Common myeloid progenitor, CD34-positive (primary cell): ENCODE results near the gene ANGPTL3. TPM values are rescaled to one million over a fixed set of nuclear protein-coding genes. Genes with fewer than 3 reads are reported as not detected.
"Not testable (repeated sequence)": the region's sequence is repeated elsewhere in the genome, so short reads cannot be mapped to it uniquely, and the experiment has no call there.

ENCODE experiments used
- CTCF ChIA-PET: fragments of 350-600 bp; sonication (Branson Sonifier 250); formaldehyde crosslinking; loops from one replicate; lab custom pipeline; 2021; ENCODE audit warnings: antibody characterized with exemption; lab: Charles Lee
- POLR2A ChIA-PET: fragments of 350-600 bp; sonication (Branson Sonifier 250); formaldehyde crosslinking; loops from one replicate; lab custom pipeline; 2021; ENCODE audit warnings: antibody characterized with exemption; lab: Charles Lee
- DNase-seq, 3 donors: peaks; one replicate each; pipeline versions ENCODE4 v3.0.0 to v3.0.0-alpha.2; 2013
- H3K27ac ChIP-seq, 2 experiments: 1 replicate in 1 of 2; 2 replicates in 1 of 2; pipeline ENCODE4 v1.7.0; 2013; ENCODE audit warnings: inconsistent platforms in 2 of 2, low read length in 2 of 2, mild to moderate bottlenecking in 2 of 2, low read depth in 1 of 2, moderate library complexity in 1 of 2; ENCODE audit not compliant: severe bottlenecking in 2 of 2, insufficient read depth in 1 of 2, poor library complexity in 1 of 2
- H3K27me3 ChIP-seq, 5 experiments: replicated peaks in 2 of 5; 1 replicate in 3 of 5; 2 replicates in 2 of 5; pipeline versions ENCODE4 v1.6.1 to v1.7.0; 2013; ENCODE audit warnings: low read length in 4 of 5, mild to moderate bottlenecking in 2 of 5, moderate library complexity in 2 of 5, inconsistent platforms in 1 of 5; ENCODE audit not compliant: insufficient read depth in 5 of 5, control insufficient read depth in 4 of 5
- H3K36me3 ChIP-seq, 4 experiments: 1 replicate in 2 of 4; 2 replicates in 2 of 4; pipeline versions ENCODE4 v1.6.1 to v1.7.0; 2013; ENCODE audit warnings: low read length in 3 of 4, control low read depth in 1 of 4, mild to moderate bottlenecking in 1 of 4; ENCODE audit not compliant: control insufficient read depth in 4 of 4, insufficient read depth in 4 of 4
- H3K4me1 ChIP-seq, 4 experiments: 1 replicate in 3 of 4; 2 replicates in 1 of 4; pipeline versions ENCODE4 v1.6.1 to v1.7.1; 2013; ENCODE audit warnings: low read length in 3 of 4, mild to moderate bottlenecking in 3 of 4, control low read depth in 1 of 4, inconsistent platforms in 1 of 4, moderate library complexity in 1 of 4; ENCODE audit not compliant: control insufficient read depth in 4 of 4, insufficient read depth in 4 of 4; ENCODE audit errors: control extremely low read depth in 1 of 4
- H3K4me3 ChIP-seq, 7 experiments: 1 replicate in 4 of 7; 2 replicates in 3 of 7; pipeline versions ENCODE4 v1.5.1 to v1.7.0; 2013; ENCODE audit warnings: mild to moderate bottlenecking in 7 of 7, low read length in 6 of 7, moderate library complexity in 6 of 7, inconsistent platforms in 2 of 7, low read depth in 2 of 7, control low read depth in 1 of 7; ENCODE audit not compliant: insufficient read depth in 4 of 7, control insufficient read depth in 1 of 7; ENCODE audit errors: extremely low read depth in 1 of 7
- H3K9me3 ChIP-seq, 5 experiments: 1 replicate in 4 of 5; 2 replicates in 1 of 5; pipeline versions ENCODE4 v1.6.1 to v1.7.1; 2013; ENCODE audit warnings: low read length in 4 of 5, mild to moderate bottlenecking in 2 of 5, inconsistent platforms in 1 of 5, low read depth in 1 of 5, moderate library complexity in 1 of 5; ENCODE audit not compliant: control insufficient read depth in 4 of 5, insufficient read depth in 2 of 5; ENCODE audit errors: control extremely low read depth in 1 of 5
- WGBS: methylation state at CpG from one replicate; pipeline ENCODE4 v1.1.5; 2013; ENCODE audit not compliant: insufficient coverage; 5-methylcytosine and 5-hydroxymethylcytosine counted together
- polyA plus RNA-seq: library from polyadenylated mRNA; unstranded; fragments of 120-200 nt; gene quantifications from one replicate; pipeline ENCODE4 v1.2.1, GENCODE V29; 2013

Gene ANGPTL3, protein sequence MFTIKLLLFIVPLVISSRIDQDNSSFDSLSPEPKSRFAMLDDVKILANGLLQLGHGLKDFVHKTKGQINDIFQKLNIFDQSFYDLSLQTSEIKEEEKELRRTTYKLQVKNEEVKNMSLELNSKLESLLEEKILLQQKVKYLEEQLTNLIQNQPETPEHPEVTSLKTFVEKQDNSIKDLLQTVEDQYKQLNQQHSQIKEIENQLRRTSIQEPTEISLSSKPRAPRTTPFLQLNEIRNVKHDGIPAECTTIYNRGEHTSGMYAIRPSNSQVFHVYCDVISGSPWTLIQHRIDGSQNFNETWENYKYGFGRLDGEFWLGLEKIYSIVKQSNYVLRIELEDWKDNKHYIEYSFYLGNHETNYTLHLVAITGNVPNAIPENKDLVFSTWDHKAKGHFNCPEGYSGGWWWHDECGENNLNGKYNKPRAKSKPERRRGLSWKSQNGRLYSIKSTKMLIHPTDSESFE
- 0.53 TPM for polyA plus RNA-seq

DNA sequence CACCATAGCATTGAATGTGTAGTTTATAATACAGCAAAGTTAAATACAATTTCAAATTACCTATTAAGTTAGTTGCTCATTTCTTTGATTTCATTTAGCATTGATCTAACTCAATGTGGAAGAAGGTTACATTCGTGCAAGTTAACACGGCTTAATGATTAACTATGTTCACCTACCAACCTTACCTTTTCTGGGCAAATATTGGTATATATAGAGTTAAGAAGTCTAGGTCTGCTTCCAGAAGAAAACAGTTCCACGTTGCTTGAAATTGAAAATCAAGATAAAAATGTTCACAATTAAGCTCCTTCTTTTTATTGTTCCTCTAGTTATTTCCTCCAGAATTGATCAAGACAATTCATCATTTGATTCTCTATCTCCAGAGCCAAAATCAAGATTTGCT lies at the start of gene ANGPTL3:
Gene ANGPTL3 (plus strand): TSS at position 240 of the 400 bp plus-strand sequence. CDS start 47 bp downstream, at position 287.
- peaks cover 0 to 2% (median 0%) of the 10 kb centered on the region in 4 experiments for H3K36me3 ChIP-seq
- no peaks in the 10 kb centered on the region for H3K9me3 ChIP-seq
- no peaks in the 10 kb centered on the region for H3K4me1 ChIP-seq
- H3K4me3 ChIP-seq, result no peak within 1 kb of the TSS
- 100% methylated on average over 1 of the region's 3 CpGs for WGBS
- no peaks in the 10 kb centered on the region for H3K27me3 ChIP-seq
- CTCF ChIA-PET, result interaction anchor here (1.4 kb wide), 1 partner anchor 10 kb away, joined by 3 read pairs; no protein-coding TSS in a partner anchor
- DNase-seq, result no peak
- H3K27ac ChIP-seq, result no peak within 1 kb of the TSS
- POLR2A ChIA-PET, result no interaction called here

- WGBS, result no CpG with 5 or more reads among the region's 2 CpGs
- H3K27ac ChIP-seq, result no peak overlapping the region
- H3K36me3 ChIP-seq, result peaks cover 4 to 15% (median 7%) of the 10 kb centered on the region in 4 experiments
- ChIA-PET CTCF (no interaction called here), POLR2A (no interaction called here)
- no peak for DNase-seq
- no peaks in the 10 kb centered on the region for H3K4me1 ChIP-seq
- no peaks in the 10 kb centered on the region for H3K27me3 ChIP-seq
- no peak overlapping the region for H3K4me3 ChIP-seq
- H3K9me3 ChIP-seq, result no peaks in the 10 kb centered on the region
Measured at GRCh38 chr1:62561306-62561705, 36.0 kb upstream of the ANGPTL3 start.

DNA sequence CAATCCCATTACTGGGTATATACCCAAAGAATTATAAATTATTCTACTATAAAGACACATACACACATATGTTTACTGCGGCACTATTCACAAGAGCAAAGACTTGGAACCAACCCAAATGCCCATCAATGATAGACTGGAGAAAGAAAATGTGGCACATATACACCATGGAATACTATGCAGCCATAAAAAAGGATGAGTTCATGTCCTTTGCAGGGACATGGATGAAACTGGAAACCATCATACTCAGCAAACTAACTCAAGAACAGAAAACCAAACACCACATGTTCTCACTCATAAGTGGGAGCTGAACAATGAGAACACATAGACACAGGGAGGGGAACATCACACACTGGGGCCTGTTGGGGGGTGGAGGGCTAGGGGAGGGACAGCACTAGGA lies 30.1 kb upstream of the ANGPTL3 start:
- H3K27ac ChIP-seq, CTCF ChIA-PET, H3K27me3 ChIP-seq, H3K36me3 ChIP-seq, H3K4me3 ChIP-seq, H3K9me3 ChIP-seq, POLR2A ChIA-PET, DNase-seq, H3K4me1 ChIP-seq: not testable (repeated sequence)
- no CpG with 5 or more reads among the region's 1 CpG for WGBS

DNA sequence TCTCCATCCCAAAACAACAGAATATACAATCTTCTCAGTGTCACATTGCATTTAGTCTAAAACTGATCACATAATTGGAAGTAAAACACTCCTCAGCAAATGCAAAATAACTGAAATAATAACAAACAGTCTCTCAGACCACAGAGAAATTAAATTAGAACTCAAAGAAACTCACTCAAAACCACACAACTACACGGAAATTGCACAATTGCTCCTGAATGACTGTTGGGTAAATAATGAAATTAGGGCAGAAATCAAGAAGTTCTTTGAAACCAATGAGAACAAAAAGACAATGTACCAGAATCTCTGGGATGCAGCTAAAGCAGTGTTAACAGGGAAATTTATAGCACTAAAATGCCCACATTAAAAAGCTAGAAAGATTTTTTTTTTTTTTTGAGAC lies 29.4 kb upstream of the ANGPTL3 start:
- H3K27ac ChIP-seq, H3K27me3 ChIP-seq, H3K9me3 ChIP-seq, H3K4me1 ChIP-seq, POLR2A ChIA-PET, H3K36me3 ChIP-seq, H3K4me3 ChIP-seq: not testable (repeated sequence)
- peak in 2 of 3 donors; percentile 1 to 8 for DNase-seq
- CTCF ChIA-PET, result interaction anchor here (0.7 to 1.4 kb wide), 2 partner anchors 27 to 32 kb away, joined by 3 to 4 read pairs; no protein-coding TSS in a partner anchor
- no CpG with 5 or more reads among the region's 1 CpG for WGBS

- H3K27ac ChIP-seq, DNase-seq, H3K4me3 ChIP-seq, H3K9me3 ChIP-seq, H3K27me3 ChIP-seq, CTCF ChIA-PET, POLR2A ChIA-PET, H3K4me1 ChIP-seq: not testable (repeated sequence)
- peaks cover 0 to 11% (median 4%) of the 10 kb centered on the region in 4 experiments for H3K36me3 ChIP-seq
- WGBS, result 100% methylated on average over 1 of the region's 4 CpGs
Measured at GRCh38 chr1:62571517-62571916, 25.8 kb upstream of the ANGPTL3 start.

GRCh38 chr1:62572476-62572875 lies 24.8 kb upstream of the ANGPTL3 start:
- Histone ChIP-seq H3K4me1 (no peaks in the 10 kb centered on the region), H3K27ac (no peak overlapping the region), H3K4me3 (no peak overlapping the region), H3K9me3 (peaks cover 0 to 5% (median 0%) of the 10 kb centered on the region in 5 experiments), H3K27me3 (no peaks in the 10 kb centered on the region), H3K36me3 (peaks cover 0 to 11% (median 4%) of the 10 kb centered on the region in 4 experiments)
- DNase-seq, result no peak
- ChIA-PET CTCF (no interaction called here), POLR2A (no interaction called here)

- Histone ChIP-seq H3K27me3 (no peaks in the 10 kb centered on the region), H3K9me3 (peaks cover 0 to 3% (median 0%) of the 10 kb centered on the region in 5 experiments), H3K36me3 (peaks cover 0 to 14% (median 4%) of the 10 kb centered on the region in 4 experiments), H3K4me1 (no peaks in the 10 kb centered on the region), H3K27ac (no peak overlapping the region), H3K4me3 (no peak overlapping the region)
- POLR2A ChIA-PET, result no interaction called here
- CTCF ChIA-PET, result no interaction called here
- no peak for DNase-seq
- WGBS, result 40% methylated on average over 1 of the region's 2 CpGs
Measured at GRCh38 chr1:62573675-62574074, 23.6 kb upstream of the ANGPTL3 start.
